ENCODE data around the gene ATG5.
"Not testable (repeated sequence)": the region's sequence is repeated elsewhere in the genome, so short reads cannot be mapped to it uniquely, and the experiment has no call there.

ATG5 gene

DNA sequence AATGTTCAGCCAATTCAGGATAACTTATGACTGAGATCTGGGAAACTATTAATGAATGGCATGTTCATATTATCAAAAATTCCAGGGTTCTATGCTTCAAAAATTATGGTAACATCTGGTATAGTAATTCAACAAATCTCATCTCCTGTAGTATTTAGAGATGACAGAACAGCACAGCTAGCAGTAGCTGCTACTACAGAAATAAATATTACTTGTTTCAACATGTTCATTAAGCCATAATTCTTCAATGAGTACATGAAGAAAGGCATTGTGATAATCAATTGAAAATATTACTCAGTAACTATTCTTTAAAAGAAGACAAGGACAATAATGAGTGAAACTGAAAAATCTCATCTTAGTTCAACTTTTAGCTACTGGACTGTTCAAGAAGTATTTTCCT, 66.8 kb downstream of the ATG5 start:
- Histone ChIP-seq H3K4me3 (no peak overlapping the region), H3K9ac (no peak overlapping the region), H4K20me1 (peaks cover 42% of the 10 kb centered on the region), H3K27ac (no peak overlapping the region), H3K4me2 (no peak overlapping the region), H3K9me3 (peaks cover 11% of the 10 kb centered on the region; the same call in 1 of the 2 replicates), H3K4me1 (no peaks in the 10 kb centered on the region), H3K36me3 (peaks cover 34% of the 10 kb centered on the region), H3K27me3 (no peaks in the 10 kb centered on the region)
- no peak for TF ChIP-seq Cebpa-rat (IDR thresholded peaks at IDR 0.05)

DNA sequence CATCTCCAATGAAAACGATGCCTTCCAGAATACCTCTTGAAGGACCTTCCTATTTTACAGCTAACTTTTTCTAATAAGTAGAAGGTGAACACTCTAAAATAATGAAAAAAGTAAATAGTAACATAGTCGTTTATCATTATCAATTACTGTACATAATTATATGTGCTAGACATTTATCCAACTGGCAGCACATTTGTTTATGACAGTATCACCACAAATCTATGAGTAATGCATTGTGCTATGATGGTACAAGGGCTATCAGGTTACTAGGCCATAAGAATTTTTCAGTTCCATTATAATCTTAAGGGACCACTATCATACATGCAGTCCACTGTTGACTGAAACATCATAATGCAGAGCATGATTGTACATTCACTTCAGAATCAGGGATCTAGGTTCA, 68.4 kb downstream of the ATG5 start:
- Histone ChIP-seq H3K4me3 (no peak overlapping the region), H3K27me3 (no peaks in the 10 kb centered on the region), H3K27ac (no peak overlapping the region), H3K36me3 (peaks cover 22% of the 10 kb centered on the region), H3K4me1 (no peaks in the 10 kb centered on the region), H3K4me2 (no peak overlapping the region), H3K9ac (no peak overlapping the region), H3K9me3 (no peaks in the 10 kb centered on the region), H4K20me1 (peaks cover 31% of the 10 kb centered on the region)
- no peak for TF ChIP-seq Cebpa-rat (IDR thresholded peaks at IDR 0.05)

- H3K27ac ChIP-seq = no peak overlapping the region
- no peaks in the 10 kb centered on the region for H3K9me3 ChIP-seq
- H3K4me2 ChIP-seq = no peak overlapping the region
- H3K4me3 ChIP-seq = no peak overlapping the region
- no peak for TF ChIP-seq Cebpa-rat (IDR thresholded peaks at IDR 0.05)
- H3K4me1 ChIP-seq = no peaks in the 10 kb centered on the region
- peaks cover 27% of the 10 kb centered on the region for H4K20me1 ChIP-seq
- no peak overlapping the region for H3K9ac ChIP-seq
- H3K27me3 ChIP-seq = no peaks in the 10 kb centered on the region
- H3K36me3 ChIP-seq = peaks cover 13% of the 10 kb centered on the region
Measured at GRCh38 chr6:106256201-106256968, 69.2 kb downstream of the ATG5 start.

DNA sequence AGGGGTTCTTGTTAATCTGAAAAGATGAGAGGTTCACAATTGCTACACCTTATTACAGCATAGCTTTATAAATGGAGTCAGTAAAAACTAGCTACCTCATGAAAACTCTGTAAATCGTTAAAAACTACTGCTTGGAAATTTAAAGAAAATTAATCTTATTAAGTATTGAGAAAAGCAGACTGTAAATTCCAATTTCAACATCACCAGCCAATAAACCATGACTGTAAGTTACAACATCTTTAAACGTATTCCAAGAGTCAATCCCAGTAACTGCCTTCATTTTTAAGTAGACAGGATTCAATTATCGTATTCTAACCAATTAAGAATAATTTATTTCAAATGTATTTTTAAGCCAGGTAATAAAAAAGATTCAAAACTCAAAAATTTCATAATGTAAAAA, 70.3 kb downstream of the ATG5 start:
- H3K9ac ChIP-seq = no peak overlapping the region
- no peaks in the 10 kb centered on the region for H3K9me3 ChIP-seq
- H3K4me2 ChIP-seq = no peak overlapping the region
- H3K4me1 ChIP-seq = no peaks in the 10 kb centered on the region
- peaks cover 10% of the 10 kb centered on the region for H3K36me3 ChIP-seq
- no peak for TF ChIP-seq Cebpa-rat (IDR thresholded peaks at IDR 0.05)
- no peak overlapping the region for H3K4me3 ChIP-seq
- H3K27me3 ChIP-seq = no peaks in the 10 kb centered on the region
- H3K27ac ChIP-seq = no peak overlapping the region
- peaks cover 24% of the 10 kb centered on the region for H4K20me1 ChIP-seq

GRCh38 chr6:106254636-106255035, 70.9 kb downstream of the ATG5 start:
- no peak for TF ChIP-seq Cebpa-rat (IDR thresholded peaks at IDR 0.05)
- Histone ChIP-seq H3K36me3 (peaks cover 10% of the 10 kb centered on the region), H3K27ac (no peak overlapping the region)

DNA sequence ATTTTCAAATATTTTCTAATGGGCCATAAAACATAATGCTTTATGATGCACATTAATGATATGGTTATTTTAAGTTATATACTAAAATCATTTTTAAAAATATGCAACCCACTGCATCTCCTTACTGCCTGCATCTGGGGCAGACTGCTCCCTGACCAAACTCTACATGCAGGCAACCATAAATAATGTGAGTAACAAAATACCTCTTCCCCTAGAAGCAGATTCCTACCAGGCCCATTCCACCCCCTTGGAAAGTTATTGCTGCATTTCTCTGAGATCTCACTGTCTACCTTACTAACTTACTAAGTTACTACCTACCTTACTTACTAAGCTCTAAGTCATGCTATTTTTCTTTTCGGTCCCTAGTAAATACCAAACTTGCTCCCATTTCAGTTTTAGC, 71.8 kb downstream of the ATG5 start:
- H3K27ac ChIP-seq = no peak overlapping the region
- TF ChIP-seq Cebpa-rat (IDR thresholded peaks at IDR 0.05) = no peak
- H3K4me3 ChIP-seq = no peak overlapping the region
- H3K27me3 ChIP-seq = no peaks in the 10 kb centered on the region
- peaks cover 10% of the 10 kb centered on the region for H3K36me3 ChIP-seq
- peaks cover 24% of the 10 kb centered on the region for H4K20me1 ChIP-seq
- H3K9ac ChIP-seq = no peak overlapping the region
- H3K9me3 ChIP-seq = no peaks in the 10 kb centered on the region
- no peak overlapping the region for H3K4me2 ChIP-seq
- no peaks in the 10 kb centered on the region for H3K4me1 ChIP-seq

More at GRCh38 chr6:106254636-106255035, 70.9 kb downstream of the ATG5 start:
- Histone ChIP-seq H3K9ac (no peak overlapping the region), H3K4me1 (no peaks in the 10 kb centered on the region), H3K9me3 (no peaks in the 10 kb centered on the region), H3K4me2 (no peak overlapping the region), H4K20me1 (peaks cover 24% of the 10 kb centered on the region), H3K4me3 (no peak overlapping the region), H3K27me3 (no peaks in the 10 kb centered on the region)

DNA sequence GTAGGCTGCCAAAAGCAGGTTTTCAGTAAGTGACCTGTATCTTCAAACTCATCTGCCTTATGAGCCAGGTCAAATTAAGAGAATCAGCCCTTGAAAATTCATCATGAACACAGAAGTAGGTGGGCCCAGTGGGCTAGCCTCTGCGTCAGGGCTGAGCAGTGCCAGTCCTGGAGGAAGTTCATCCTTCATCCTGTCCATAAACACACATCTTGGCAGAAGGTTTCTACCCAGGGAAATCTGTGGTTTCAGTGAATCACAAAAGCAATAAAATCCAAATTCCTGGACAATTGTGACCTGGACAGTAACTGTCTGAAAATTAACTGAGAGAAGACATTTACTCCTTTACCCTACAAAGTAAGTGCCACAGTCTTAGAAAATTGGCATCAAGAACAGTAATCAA, 72.4 kb downstream of the ATG5 start:
- Histone ChIP-seq H3K27ac (no peak overlapping the region), H3K27me3 (no peaks in the 10 kb centered on the region), H3K4me3 (no peak overlapping the region), H3K4me1 (no peaks in the 10 kb centered on the region), H3K9me3 (no peaks in the 10 kb centered on the region), H3K4me2 (no peak overlapping the region), H3K9ac (no peak overlapping the region), H4K20me1 (peaks cover 24% of the 10 kb centered on the region), H3K36me3 (peaks cover 10% of the 10 kb centered on the region)
- TF ChIP-seq Cebpa-rat (IDR thresholded peaks at IDR 0.05) = no peak

DNA sequence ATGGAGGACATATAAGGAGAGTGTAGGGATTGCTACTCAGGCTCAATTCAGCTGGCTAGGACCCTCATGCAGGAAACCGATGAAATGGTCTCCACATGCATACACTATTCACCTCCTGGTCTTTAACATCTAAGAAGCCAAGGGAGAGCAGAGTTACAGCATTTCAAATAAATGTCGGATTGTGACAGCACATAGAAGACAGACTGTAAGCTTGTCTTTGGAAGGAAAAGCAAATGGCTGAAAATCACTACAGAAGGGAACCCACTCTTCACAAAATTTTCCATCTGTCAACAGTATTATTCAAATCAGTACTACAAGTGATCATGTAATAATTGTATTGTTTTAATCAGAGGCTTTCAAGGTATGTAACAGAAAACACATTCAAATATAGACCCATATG, 72.9 kb downstream of the ATG5 start:
- Histone ChIP-seq H3K9me3 (no peaks in the 10 kb centered on the region), H3K27me3 (no peaks in the 10 kb centered on the region), H3K4me1 (no peaks in the 10 kb centered on the region), H3K4me2 (no peak overlapping the region), H3K27ac (no peak overlapping the region), H3K4me3 (no peak overlapping the region), H4K20me1 (peaks cover 24% of the 10 kb centered on the region), H3K9ac (no peak overlapping the region), H3K36me3 (peaks cover 13% of the 10 kb centered on the region)
- no peak for TF ChIP-seq Cebpa-rat (IDR thresholded peaks at IDR 0.05)

- H3K4me1 ChIP-seq, H3K27ac ChIP-seq, H3K9ac ChIP-seq, H3K9me3 ChIP-seq, H3K4me2 ChIP-seq, H3K4me3 ChIP-seq, H3K27me3 ChIP-seq: not testable (repeated sequence)
- Histone ChIP-seq H3K36me3 (peaks cover 20% of the 10 kb centered on the region), H4K20me1 (peaks cover 24% of the 10 kb centered on the region)
Measured at GRCh38 chr6:106251531-106252255, 73.9 kb downstream of the ATG5 start.

- TF ChIP-seq Cebpa-rat (IDR thresholded peaks at IDR 0.05) = no peak
Measured at GRCh38 chr6:106250953-106251352, 74.6 kb downstream of the ATG5 start.

More at GRCh38 chr6:106250953-106251352, 74.6 kb downstream of the ATG5 start:
- no peaks in the 10 kb centered on the region for H3K9me3 ChIP-seq
- no peaks in the 10 kb centered on the region for H3K4me1 ChIP-seq
- peaks cover 24% of the 10 kb centered on the region for H4K20me1 ChIP-seq
- no peak overlapping the region for H3K9ac ChIP-seq
- H3K27me3 ChIP-seq = no peaks in the 10 kb centered on the region
- peaks cover 20% of the 10 kb centered on the region for H3K36me3 ChIP-seq
- no peak overlapping the region for H3K4me3 ChIP-seq
- no peak overlapping the region for H3K4me2 ChIP-seq
- no peak overlapping the region for H3K27ac ChIP-seq

Data from BLaER1 (cell line).